ENCODE measurements around the gene CCNB3. TPM values are rescaled to one million over a fixed set of nuclear protein-coding genes. Genes with fewer than 3 reads are reported as not detected.
"Not testable (repeated sequence)": the region's sequence is repeated elsewhere in the genome, so short reads cannot be mapped to it uniquely, and the experiment has no call there.

The CCNB3 gene
- total RNA-seq (2014; rRNA removed; shearing (Covaris generic)) = 0.10 and 0.94 TPM in 2 replicates

GRCh38 chrX:50204364-50204899 lies at the start of gene CCNB3:
CCNB3 (plus strand) TSS chrX:50204765; CDS start chrX:50285164, 80,399 bp downstream.
- peak; percentile 71 for DNase-seq (ENCODE audit: low spot score)

- DNase-seq (ENCODE audit: low spot score) = no peak
These were observed 46.9 kb upstream of the CCNB3 start for GRCh38 chrX:50157545-50158135.

GRCh38 chrX:50158593-50158992 lies 46.0 kb upstream of the CCNB3 start:
- DNase-seq (ENCODE audit: low spot score) = no peak

- no peak for DNase-seq (ENCODE audit: low spot score)
These were observed 43.4 kb upstream of the CCNB3 start for GRCh38 chrX:50161127-50161526.

DNA sequence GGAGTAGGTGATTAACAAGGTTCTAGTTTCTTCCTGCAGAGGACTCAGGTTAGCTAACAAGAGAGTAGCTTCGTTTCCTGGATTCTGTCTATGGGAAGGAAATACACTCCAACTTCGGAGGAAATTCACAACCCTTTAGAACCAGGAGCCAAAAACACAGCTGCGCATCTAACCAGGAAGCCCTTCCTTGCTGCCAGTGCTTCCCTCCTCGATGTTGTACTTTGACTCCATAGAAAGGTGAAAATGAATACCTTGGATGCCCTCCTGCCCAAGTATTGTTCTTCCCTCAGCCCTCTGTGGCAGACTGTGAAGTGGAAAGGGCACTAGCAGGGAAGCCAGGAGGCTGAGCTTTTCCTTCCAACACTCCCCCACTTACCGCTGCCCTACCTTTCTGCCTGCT lies 38.8 kb upstream of the CCNB3 start:
- no peak for DNase-seq (ENCODE audit: low spot score)

DNA sequence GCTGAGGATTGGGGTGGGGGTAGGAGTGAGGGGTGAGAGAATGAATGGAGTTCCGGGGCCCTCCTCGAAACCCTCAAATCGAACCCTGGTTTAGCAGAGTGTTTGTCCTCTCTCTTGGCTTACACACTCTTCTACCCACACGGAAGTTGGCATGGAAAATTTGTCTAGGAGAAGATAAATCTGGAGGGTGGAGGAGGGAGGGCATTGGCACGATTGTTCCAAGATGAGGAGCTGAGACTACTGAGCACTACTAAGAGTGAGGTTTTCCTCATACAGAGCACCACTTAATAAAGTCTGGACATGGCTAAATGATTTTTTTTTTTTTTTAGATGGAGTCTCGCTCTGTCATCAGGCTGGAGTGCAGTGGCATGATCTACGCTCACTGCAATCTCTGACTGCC lies 37.2 kb upstream of the CCNB3 start:
- no peak for DNase-seq (ENCODE audit: low spot score)

DNA sequence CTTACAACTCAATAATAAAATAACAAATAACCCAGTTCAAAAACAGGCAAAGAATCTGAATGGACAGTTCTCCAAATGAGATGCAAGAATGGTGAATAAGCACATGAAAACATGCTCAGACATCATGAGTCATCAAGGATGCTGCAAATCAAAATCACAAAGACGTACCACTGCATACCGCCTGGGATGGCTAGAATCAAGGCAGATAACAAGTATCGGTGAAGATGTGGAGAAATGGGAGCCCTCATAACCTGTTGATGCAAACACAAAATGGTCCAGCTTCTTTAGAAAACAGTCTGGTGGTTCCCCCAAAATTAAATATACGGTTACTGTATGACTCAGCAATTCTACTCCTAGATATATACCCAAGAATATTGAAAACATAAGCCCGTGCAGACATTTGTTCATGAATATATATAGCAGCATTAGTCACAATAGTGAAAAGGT lies 36.3 kb upstream of the CCNB3 start:
- DNase-seq (ENCODE audit: low spot score) = no peak

- no peak for DNase-seq (ENCODE audit: low spot score)
These were observed 34.8 kb upstream of the CCNB3 start for GRCh38 chrX:50169717-50170116.

GRCh38 chrX:50180073-50180940 lies 24.3 kb upstream of the CCNB3 start:
- no peak for DNase-seq (ENCODE audit: low spot score)

DNA sequence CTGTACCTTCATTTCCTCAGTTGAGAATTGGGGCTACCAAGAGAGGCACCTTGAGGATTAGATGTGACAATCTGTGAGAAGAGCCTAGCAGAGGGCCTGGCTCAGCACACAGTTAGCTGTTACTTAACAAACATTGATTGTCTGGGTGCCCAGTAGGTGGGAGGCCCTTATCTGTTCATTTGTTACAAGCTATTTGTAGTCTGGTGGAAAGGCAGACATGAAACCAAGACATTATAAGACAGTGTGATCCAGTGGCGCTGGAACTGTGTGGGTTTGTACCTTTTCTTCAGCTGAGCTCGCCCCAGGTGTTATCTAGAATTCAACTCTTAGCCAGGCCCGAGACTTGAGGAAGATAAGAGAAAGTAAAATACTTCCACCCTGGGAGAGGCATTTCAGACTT lies 20.7 kb upstream of the CCNB3 start:
- no peak for DNase-seq (ENCODE audit: low spot score)

GRCh38 chrX:50188859-50189600 lies 15.5 kb upstream of the CCNB3 start:
- no peak for DNase-seq (ENCODE audit: low spot score)

- no peak for DNase-seq (ENCODE audit: low spot score)
These were observed 6.2 kb upstream of the CCNB3 start for GRCh38 chrX:50198348-50198747.

- DNase-seq (ENCODE audit: low spot score) = no peak
These were observed 3.7 kb upstream of the CCNB3 start, which contains the start of gene AKAP4 for GRCh38 chrX:50200907-50201306. AKAP4 (minus strand) TSS chrX:50201007; CDS start chrX:50200889, 118 bp downstream.

DNA sequence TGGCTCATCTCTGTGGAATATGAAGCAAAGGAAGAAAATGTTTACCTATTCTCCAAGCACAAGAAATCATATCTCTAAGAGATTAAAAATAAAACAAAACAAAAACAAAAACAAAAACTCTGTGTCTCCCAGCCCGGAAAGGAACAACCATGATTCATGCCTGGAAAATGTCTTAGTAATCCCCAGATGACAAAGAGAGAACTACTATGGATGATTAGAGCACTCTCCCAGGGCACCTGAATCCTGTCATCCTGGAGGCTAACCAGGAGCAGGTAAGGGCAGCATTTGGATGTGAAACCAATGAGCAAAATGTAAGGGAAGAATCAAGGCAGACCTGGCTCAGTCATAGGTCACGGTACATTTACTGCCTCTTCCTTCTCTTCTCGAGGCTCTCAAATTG lies 2.0 kb upstream of the CCNB3 start:
- no peak for DNase-seq (ENCODE audit: low spot score)

DNA sequence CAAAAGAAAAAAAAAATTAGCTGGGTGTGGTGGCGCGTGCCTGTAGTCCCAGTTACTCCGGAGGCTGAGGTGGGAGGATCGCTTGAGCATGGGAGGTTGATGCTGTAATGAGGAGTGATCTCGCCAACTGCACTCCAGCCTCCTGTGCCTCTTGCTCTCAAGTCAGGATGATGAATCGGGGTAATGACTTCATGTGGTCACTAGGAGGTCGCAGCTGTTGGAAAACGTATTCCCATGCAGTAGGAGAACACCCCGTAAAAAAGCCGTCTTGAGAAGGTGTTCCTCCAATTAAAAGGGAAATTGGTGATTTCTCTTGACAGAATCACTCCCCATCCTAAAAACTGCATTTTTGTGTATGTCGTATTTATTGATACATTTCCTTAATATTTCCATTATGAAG lies 2.2 kb downstream of the CCNB3 start:
- no peak for DNase-seq (ENCODE audit: low spot score)

GRCh38 chrX:50211510-50211909 lies 6.9 kb downstream of the CCNB3 start:
- peak; percentile 37 for DNase-seq (ENCODE audit: low spot score)

- DNase-seq (ENCODE audit: low spot score) = no peak
These were observed 76.7 kb downstream of the CCNB3 start for GRCh38 chrX:50281253-50281652.

DNA sequence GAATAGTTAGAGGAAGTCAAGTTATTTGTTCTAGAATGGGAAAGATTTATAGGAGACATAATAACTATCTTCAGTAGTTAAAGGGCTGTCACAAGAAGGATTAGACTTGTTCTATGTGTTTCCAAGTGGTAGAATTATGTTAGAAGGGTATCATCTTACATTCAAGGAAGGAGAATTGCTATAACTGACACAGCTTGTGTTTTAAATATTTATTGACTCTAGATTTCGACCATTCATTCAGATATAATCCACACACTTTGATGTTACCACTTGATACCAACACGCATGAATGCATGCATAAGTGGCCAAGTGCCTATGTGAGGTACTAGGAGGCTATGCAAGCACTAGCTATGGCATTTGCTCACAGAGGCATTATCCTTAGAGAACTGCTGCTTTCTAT lies 122.7 kb downstream of the CCNB3 start:
- no peak for DNase-seq (ENCODE audit: low spot score)

DNA sequence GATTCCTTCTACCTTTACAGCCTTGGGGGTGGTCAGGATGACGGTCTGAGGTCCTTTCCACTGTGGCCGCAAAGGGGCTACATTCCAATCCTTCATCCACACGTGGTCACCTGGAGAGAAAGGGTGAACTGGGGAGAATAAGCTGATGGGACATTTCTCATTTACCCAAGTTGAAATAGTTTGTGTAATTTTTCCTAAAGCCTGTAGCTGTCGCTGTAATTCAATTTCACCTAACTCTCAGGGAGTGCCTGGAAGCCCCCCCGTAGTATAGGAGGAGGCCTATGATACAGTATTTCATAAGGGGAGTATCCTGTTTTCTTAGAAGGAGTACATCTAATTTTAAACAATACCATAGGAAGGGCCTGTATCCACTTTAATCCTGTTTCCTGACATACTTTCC lies 128.1 kb downstream of the CCNB3 start:
- DNase-seq (ENCODE audit: low spot score) = not testable (repeated sequence)

DNA sequence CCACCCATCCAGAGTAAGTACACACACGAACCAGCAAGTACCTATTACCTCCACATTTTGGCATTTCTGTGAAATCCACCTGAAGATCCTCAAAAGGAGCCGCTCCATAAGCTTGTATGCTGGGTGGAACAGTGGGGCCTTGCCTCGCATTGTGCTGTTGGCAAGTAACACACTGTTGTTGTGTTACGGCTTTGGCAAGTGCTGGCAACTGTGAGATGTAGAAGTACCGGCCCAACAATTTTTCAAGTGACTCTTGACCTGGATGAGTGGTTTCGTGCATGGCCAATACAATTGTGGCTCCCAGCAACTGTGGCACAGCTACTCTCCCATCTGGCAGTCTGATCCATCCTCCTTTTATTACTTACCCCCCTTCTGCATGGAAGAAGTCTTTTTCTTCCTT lies 128.7 kb downstream of the CCNB3 start:
- no peak for DNase-seq (ENCODE audit: low spot score)

DNA sequence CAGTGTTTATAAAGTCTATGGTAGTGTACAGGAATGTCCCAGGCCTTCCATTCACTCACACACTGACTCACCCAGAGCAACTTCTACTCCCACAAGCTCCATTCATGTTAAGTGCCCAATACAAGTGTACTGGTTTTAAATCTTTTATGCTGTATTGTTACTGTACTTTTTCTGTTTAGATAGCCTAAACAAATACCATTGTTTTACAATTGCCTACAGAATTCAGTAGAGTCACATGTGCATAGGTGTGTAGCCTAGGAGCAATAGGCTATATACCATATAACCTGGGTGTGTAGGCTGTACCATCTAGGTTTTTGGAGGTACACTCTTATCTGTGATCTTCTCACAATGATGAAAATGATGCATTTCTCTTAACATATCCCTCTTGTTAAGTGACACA lies 139.4 kb downstream of the CCNB3 start:
- DNase-seq (ENCODE audit: low spot score) = no peak

- no peak for DNase-seq (ENCODE audit: low spot score)
These were observed 168.4 kb downstream of the CCNB3 start for GRCh38 chrX:50372966-50373365.

Measured in HT-29 (cell line).